Loucy (cell line): ENCODE data around the gene ADAM23.

ENCODE experiments used
- H2AFZ ChIP-seq: fragments of 200-600 bp; sonication (generic); 2 replicates; pipeline ENCODE4 v1.6.0; 2016; ENCODE audit warnings: antibody characterized with exemption, mild to moderate bottlenecking, low read length, moderate library complexity
- H3F3A ChIP-seq: fragments of 200-600 bp; 2 replicates; pipeline ENCODE4 v1.6.0; 2016; ENCODE audit warnings: antibody characterized with exemption, low read depth, mild to moderate bottlenecking
- H3K27me3 ChIP-seq: fragments of 200-600 bp; sonication (generic); 2 replicates; pipeline ENCODE4 v1.6.1; 2014; ENCODE audit warnings: low read length, mild to moderate bottlenecking; ENCODE audit not compliant: insufficient read depth, poor library complexity, severe bottlenecking
- H3K36me3 ChIP-seq: fragments of 200-600 bp; sonication (generic); 2 replicates; pipeline ENCODE4 v1.6.1; 2016; ENCODE audit warnings: low read length; ENCODE audit not compliant: insufficient read depth
- H3K4me1 ChIP-seq: fragments of 200-600 bp; sonication (generic); 2 replicates; pipeline ENCODE4 v1.5.1; 2014; ENCODE audit warnings: low read length, mild to moderate bottlenecking; ENCODE audit not compliant: insufficient read depth, poor library complexity, severe bottlenecking
- H3K4me2 ChIP-seq: fragments of 200-600 bp; sonication (generic); 2 replicates; pipeline ENCODE4 v1.6.0; 2014; ENCODE audit warnings: antibody characterized with exemption, low read length, low read depth, mild to moderate bottlenecking; ENCODE audit not compliant: poor library complexity, severe bottlenecking
- H3K4me3 ChIP-seq: fragments of 200-600 bp; sonication (generic); 2 replicates; pipeline ENCODE4 v1.5.1; 2014; ENCODE audit warnings: low read length, mild to moderate bottlenecking, mixed read lengths; ENCODE audit not compliant: poor library complexity, severe bottlenecking
- H3K79me2 ChIP-seq: fragments of 200-600 bp; sonication (generic); 2 replicates; pipeline ENCODE4 v1.6.1; 2014; ENCODE audit warnings: low read length; ENCODE audit not compliant: insufficient read depth
- H3K9ac ChIP-seq: fragments of 200-600 bp; sonication (generic); 2 replicates; pipeline ENCODE4 v1.6.0; 2014; ENCODE audit warnings: mild to moderate bottlenecking, low read depth, low read length, moderate library complexity; ENCODE audit not compliant: poor library complexity, severe bottlenecking
- H3K9me2 ChIP-seq: fragments of 200-600 bp; sonication (generic); replicated peaks from 2 replicates; pipeline ENCODE4 v1.6.1; 2016; ENCODE audit warnings: low read depth, low read length, mixed read lengths
- H3K9me3 ChIP-seq: fragments of 200-600 bp; sonication (generic); 2 replicates; pipeline ENCODE4 v1.6.1; 2014; ENCODE audit warnings: mild to moderate bottlenecking, antibody characterized with exemption, low read length, low read depth; ENCODE audit not compliant: insufficient read depth
- H4K20me1 ChIP-seq: fragments of 200-600 bp; sonication (generic); 2 replicates; pipeline ENCODE4 v1.6.0; 2014; ENCODE audit warnings: antibody characterized with exemption, low read length, mild to moderate bottlenecking; ENCODE audit not compliant: insufficient read depth, poor library complexity, severe bottlenecking
- CTCF ChIP-seq: fragments of 200-600 bp; sonication (generic); conservative IDR thresholded peaks from 2 replicates; pipeline ENCODE4 v1.5.1; 2014; ENCODE audit warnings: mild to moderate bottlenecking, antibody characterized with exemption, low read length
- EZH2phosphoT487 ChIP-seq: fragments of 200-600 bp; IDR thresholded peaks from 2 replicates; pipeline ENCODE4 v1.6.1; 2018; ENCODE audit warnings: antibody characterized with exemption, mild to moderate bottlenecking, moderate library complexity, borderline replicate concordance

ADAM23 gene

GRCh38 chr2:206533977-206534376 is 90.6 kb downstream of the ADAM23 start:
- H2AFZ ChIP-seq, result no peak overlapping the region
- no peaks in the 10 kb centered on the region for H4K20me1 ChIP-seq
- no peaks in the 10 kb centered on the region for H3K36me3 ChIP-seq
- H3K9me3 ChIP-seq, result no peaks in the 10 kb centered on the region
- H3K79me2 ChIP-seq, result no peaks in the 10 kb centered on the region
- H3K9ac ChIP-seq, result no peak overlapping the region
- H3K4me1 ChIP-seq, result no peaks in the 10 kb centered on the region
- TF ChIP-seq CTCF (no peak), EZH2phosphoT487 (no peak)
- no peaks in the 10 kb centered on the region for H3F3A ChIP-seq
- no peaks in the 10 kb centered on the region for H3K27me3 ChIP-seq
- H3K4me2 ChIP-seq, result no peak overlapping the region
- no peaks in the 10 kb centered on the region for H3K9me2 ChIP-seq
- H3K4me3 ChIP-seq, result no peak overlapping the region

- H3K4me1 ChIP-seq, result no peaks in the 10 kb centered on the region
- H3K27me3 ChIP-seq, result no peaks in the 10 kb centered on the region
- no peak overlapping the region for H2AFZ ChIP-seq
- no peak overlapping the region for H3K4me2 ChIP-seq
- no peaks in the 10 kb centered on the region for H4K20me1 ChIP-seq
- H3K36me3 ChIP-seq, result no peaks in the 10 kb centered on the region
- no peaks in the 10 kb centered on the region for H3K79me2 ChIP-seq
- no peak overlapping the region for H3K9ac ChIP-seq
- no peak overlapping the region for H3K4me3 ChIP-seq
- H3K9me3 ChIP-seq, result no peaks in the 10 kb centered on the region
- H3F3A ChIP-seq, result no peaks in the 10 kb centered on the region
- TF ChIP-seq EZH2phosphoT487 (no peak), CTCF (no peak)
- no peaks in the 10 kb centered on the region for H3K9me2 ChIP-seq
Observed at GRCh38 chr2:206535260-206535986, 92.1 kb downstream of the ADAM23 start.

GRCh38 chr2:206540757-206541156 is 97.4 kb downstream of the ADAM23 start:
- no peak overlapping the region for H3K4me3 ChIP-seq
- H3K9ac ChIP-seq, result no peak overlapping the region
- no peaks in the 10 kb centered on the region for H4K20me1 ChIP-seq
- no peak overlapping the region for H3K4me2 ChIP-seq
- no peak for TF ChIP-seq EZH2phosphoT487
- TF ChIP-seq CTCF, result no peak
- no peaks in the 10 kb centered on the region for H3K4me1 ChIP-seq
- H3K79me2 ChIP-seq, result no peaks in the 10 kb centered on the region
- no peaks in the 10 kb centered on the region for H3F3A ChIP-seq
- H2AFZ ChIP-seq, result no peak overlapping the region
- no peaks in the 10 kb centered on the region for H3K27me3 ChIP-seq
- H3K36me3 ChIP-seq, result no peaks in the 10 kb centered on the region
- H3K9me2 ChIP-seq, result no peaks in the 10 kb centered on the region
- H3K9me3 ChIP-seq, result no peaks in the 10 kb centered on the region
